HFFc6 (cell line): ENCODE measurements around the gene SLC38A3. TPM values are rescaled to one million over a fixed set of nuclear protein-coding genes. Genes with fewer than 3 reads are reported as not detected.

Experiments used
- DNase-seq: peaks from one replicate; pipeline ENCODE4 v3.0.0-alpha.2; 2018
- H3K27ac Mint-ChIP-seq: 2 replicates; pipeline ENCODE4 v1.8.0; 2020; ENCODE audit warnings: mild to moderate bottlenecking, mixed read lengths
- H3K27me3 Mint-ChIP-seq: 2 replicates; pipeline ENCODE4 v1.8.0; 2021; ENCODE audit warnings: mild to moderate bottlenecking, moderate library complexity, mixed read lengths; ENCODE audit not compliant: insufficient read depth
- H3K36me3 Mint-ChIP-seq: 2 replicates; pipeline ENCODE4 v1.8.0; 2021; ENCODE audit warnings: low read depth, mixed read lengths
- H3K4me1 Mint-ChIP-seq: 2 replicates; pipeline ENCODE4 v1.8.0; 2020; ENCODE audit warnings: low read depth, mixed read lengths
- H3K4me3 Mint-ChIP-seq: 2 replicates; pipeline ENCODE4 v1.8.0; 2020; ENCODE audit warnings: mild to moderate bottlenecking, moderate library complexity, mixed read lengths
- H3K9me3 Mint-ChIP-seq: 2 replicates; pipeline ENCODE4 v1.8.0; 2020; ENCODE audit warnings: mild to moderate bottlenecking, mixed read lengths
- CTCF ChIP-seq: fragments of 200-600 bp; sonication (generic); IDR thresholded peaks from 2 replicates; pipeline ENCODE4 v1.5.0; 2021; ENCODE audit warnings: antibody characterized with exemption, mild to moderate bottlenecking
- total RNA-seq, 6 experiments: library from RNA; stranded (reverse); fragmentation: NEBNext Ultra II Directional; extraction: Animal tissue kit (Norgen Biotek cat#: 25700); gene quantifications; 2 replicates in 1 of 6; 3 replicates in 5 of 6; pipeline ENCODE4 v1.2.3, GENCODE V29; 2021

The SLC38A3 gene
- total RNA-seq, 6 experiments from 2014 or later = 0.16 to 0.24 TPM; not detected in 4

GRCh38 chr3:50236484-50237132 lies 31.5 kb downstream of the SLC38A3 start:
- H3K9me3 Mint-ChIP-seq = no peaks in the 10 kb centered on the region
- H3K4me1 Mint-ChIP-seq = peaks cover 43% of the 10 kb centered on the region
- peak overlapping the region; percentile 92 for H3K27ac Mint-ChIP-seq
- peaks cover 12% of the 10 kb centered on the region for H3K36me3 Mint-ChIP-seq
- no peak for DNase-seq
- peak overlapping the region; percentile 96 for H3K4me3 Mint-ChIP-seq
- TF ChIP-seq CTCF = no peak
- peaks cover 3% of the 10 kb centered on the region for H3K27me3 Mint-ChIP-seq

- H3K27me3 Mint-ChIP-seq = peaks cover 3% of the 10 kb centered on the region
- TF ChIP-seq CTCF = no peak
- peaks cover 48% of the 10 kb centered on the region for H3K4me1 Mint-ChIP-seq
- peaks cover 12% of the 10 kb centered on the region for H3K36me3 Mint-ChIP-seq
- DNase-seq = no peak
- peak overlapping the region; percentile 96 for H3K4me3 Mint-ChIP-seq
- H3K27ac Mint-ChIP-seq = peak overlapping the region; percentile 92
- no peaks in the 10 kb centered on the region for H3K9me3 Mint-ChIP-seq
These were observed 32.1 kb downstream of the SLC38A3 start for GRCh38 chr3:50237133-50237651.

GRCh38 chr3:50237754-50238548 lies 32.9 kb downstream of the SLC38A3 start:
- TF ChIP-seq CTCF = no peak
- H3K4me1 Mint-ChIP-seq = peaks cover 55% of the 10 kb centered on the region
- H3K27ac Mint-ChIP-seq = peak overlapping the region; percentile 92
- peak; percentile 83 for DNase-seq
- H3K36me3 Mint-ChIP-seq = peaks cover 12% of the 10 kb centered on the region
- peak overlapping the region; percentile 96 for H3K4me3 Mint-ChIP-seq
- H3K9me3 Mint-ChIP-seq = no peaks in the 10 kb centered on the region
- peaks cover 2% of the 10 kb centered on the region for H3K27me3 Mint-ChIP-seq

GRCh38 chr3:50238549-50239026 lies 33.5 kb downstream of the SLC38A3 start:
- no peak for DNase-seq
- TF ChIP-seq CTCF = peak; percentile 51
- Mint-ChIP-seq H3K36me3 (peaks cover 12% of the 10 kb centered on the region), H3K9me3 (no peaks in the 10 kb centered on the region), H3K27ac (peak overlapping the region; percentile 92), H3K4me1 (peaks cover 53% of the 10 kb centered on the region), H3K4me3 (peak overlapping the region; percentile 96), H3K27me3 (peaks cover 2% of the 10 kb centered on the region)

- Mint-ChIP-seq H3K4me1 (peaks cover 59% of the 10 kb centered on the region), H3K4me3 (peak overlapping the region; percentile 96), H3K27me3 (peaks cover 4% of the 10 kb centered on the region; the same call in 1 of the 2 replicates), H3K36me3 (peaks cover 17% of the 10 kb centered on the region), H3K9me3 (no peaks in the 10 kb centered on the region), H3K27ac (peak overlapping the region; percentile 92)
- DNase-seq = no peak
- TF ChIP-seq CTCF = no peak
These were observed 34.6 kb downstream of the SLC38A3 start for GRCh38 chr3:50239649-50240048.
